Islet precursor cell (in vitro differentiated cells): ENCODE results near the gene CREB3.
A peak's percentile ranks its signal among the peaks of the same experiment; 100 is the strongest.

Experiments
- DNase-seq: peaks from one replicate; pipeline ENCODE4 v3.0.0-alpha.2; 2018

Gene CREB3

GRCh38 chr9:35702696-35703095 is 29.8 kb upstream of the CREB3 start:
- no peak for DNase-seq

- no peak for DNase-seq
Observed at GRCh38 chr9:35703906-35704672, 28.4 kb upstream of the CREB3 start.

- no peak for DNase-seq
Observed at GRCh38 chr9:35705372-35705771, 27.1 kb upstream of the CREB3 start.

- no peak for DNase-seq
Observed at GRCh38 chr9:35705836-35706430, 26.5 kb upstream of the CREB3 start.

DNA sequence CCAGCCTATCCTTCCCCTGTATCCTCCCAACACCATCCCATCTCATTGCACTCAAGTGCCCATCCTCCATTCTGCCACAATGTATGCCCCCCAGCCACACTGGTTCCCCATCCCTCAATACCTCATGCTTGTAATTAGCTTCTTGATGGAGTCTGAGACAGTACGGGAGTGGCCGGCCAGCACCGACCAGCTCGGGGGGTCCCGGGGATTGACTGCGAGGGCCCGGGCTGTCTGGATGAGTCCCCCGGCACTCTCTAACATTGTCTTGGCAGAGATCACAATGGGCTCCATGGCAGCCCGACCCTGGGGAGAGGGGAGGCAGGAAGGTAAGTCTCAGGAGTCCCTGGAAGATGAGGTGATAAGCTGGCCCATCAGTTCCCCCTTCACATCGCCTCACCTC is 25.5 kb upstream of the CREB3 start:
- no peak for DNase-seq

DNA sequence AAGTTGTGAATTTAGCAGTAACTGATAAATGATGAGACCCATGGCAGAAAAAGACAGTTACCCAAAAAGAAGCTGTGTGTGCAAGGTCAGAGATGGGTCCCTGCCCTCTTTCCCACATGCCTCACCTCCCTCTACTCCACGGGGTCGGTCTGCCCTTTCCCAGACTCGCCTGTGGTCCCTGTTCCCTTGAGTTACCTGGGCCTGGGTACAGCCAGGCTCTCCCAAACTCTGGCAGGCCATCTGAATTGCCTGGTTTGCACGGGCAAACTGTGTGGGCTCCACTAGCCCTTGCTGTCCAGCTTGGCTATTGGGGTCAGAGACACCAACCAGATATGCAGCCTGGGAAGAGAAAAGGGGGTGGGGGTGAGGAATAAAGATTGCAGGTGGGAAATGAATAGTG is 24.3 kb upstream of the CREB3 start:
- DNase-seq: no peak

DNA sequence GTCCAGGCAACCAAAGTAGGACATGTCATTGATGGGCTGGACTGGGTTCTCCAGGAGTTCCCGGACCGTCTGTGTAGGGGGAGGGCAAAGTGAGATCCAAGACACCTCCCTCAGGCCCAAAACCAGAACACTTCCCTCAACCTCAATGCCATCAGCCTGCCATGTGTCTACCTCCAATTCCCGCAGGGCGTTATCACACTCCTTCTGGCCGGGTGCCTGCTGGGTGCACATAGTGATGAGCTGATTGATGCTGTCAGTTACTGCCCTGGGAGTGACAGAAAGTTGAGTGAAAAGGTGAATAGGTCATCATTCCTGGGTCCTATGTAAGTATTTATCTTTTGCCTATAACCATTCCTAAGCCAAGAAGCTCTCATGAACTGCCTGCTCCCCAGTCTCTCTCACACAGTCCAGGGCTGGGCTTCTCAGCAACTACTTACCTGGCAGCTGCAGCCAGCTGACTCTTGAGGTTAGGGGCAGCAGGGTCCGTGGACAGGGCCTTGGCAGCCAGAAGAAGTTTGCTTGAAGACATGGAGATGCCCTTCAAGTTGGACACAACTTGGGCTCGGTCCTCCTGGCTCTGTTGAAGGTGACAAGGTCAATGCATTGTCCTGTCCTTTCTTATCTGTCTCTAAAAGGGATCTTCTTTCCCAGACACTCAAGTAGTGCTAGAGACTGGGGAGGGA is 21.5 kb upstream of the CREB3 start:
- DNase-seq: no peak

- DNase-seq: no peak
Observed at GRCh38 chr9:35711501-35712428, 20.7 kb upstream of the CREB3 start.

DNA sequence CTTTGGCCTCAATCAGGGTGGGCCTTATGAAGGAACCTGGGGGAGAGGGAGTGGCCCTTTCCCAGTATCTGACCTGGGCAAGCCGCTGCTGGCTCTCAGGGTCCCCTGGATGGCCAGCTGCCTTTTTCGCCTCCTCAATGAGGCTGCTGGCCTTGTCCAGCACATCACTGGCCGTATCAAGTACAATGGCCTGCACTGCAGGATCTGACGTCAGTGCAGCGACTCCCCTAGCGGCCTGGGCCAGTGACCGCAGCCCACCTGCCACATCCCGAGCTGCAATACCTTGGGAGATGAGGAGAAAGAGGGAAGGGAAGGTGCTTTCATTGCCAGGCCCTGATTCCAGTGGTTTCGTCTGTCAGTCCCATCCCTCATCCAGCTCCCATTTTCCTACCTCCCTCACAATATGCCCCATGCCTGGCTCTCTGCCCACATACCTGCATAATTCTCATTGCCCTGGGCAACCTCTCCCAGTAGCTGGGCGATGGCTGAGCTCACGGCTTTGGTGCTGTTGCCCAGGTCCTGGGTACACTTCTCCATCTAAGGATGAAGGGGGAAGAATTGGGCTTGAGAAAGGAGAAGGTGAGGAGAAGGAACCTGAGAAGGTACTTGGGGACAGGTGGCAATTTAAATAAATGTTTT is 19.6 kb upstream of the CREB3 start:
- peak; percentile 65 for DNase-seq

GRCh38 chr9:35713578-35713977 is 18.9 kb upstream of the CREB3 start:
- no peak for DNase-seq

GRCh38 chr9:35714123-35714522 is 18.3 kb upstream of the CREB3 start:
- DNase-seq: no peak

GRCh38 chr9:35714579-35715252 is 17.8 kb upstream of the CREB3 start:
- DNase-seq: no peak

- DNase-seq: no peak
Observed at GRCh38 chr9:35716230-35716629, 16.2 kb upstream of the CREB3 start.

GRCh38 chr9:35717132-35717870 is 15.2 kb upstream of the CREB3 start:
- no peak for DNase-seq

DNA sequence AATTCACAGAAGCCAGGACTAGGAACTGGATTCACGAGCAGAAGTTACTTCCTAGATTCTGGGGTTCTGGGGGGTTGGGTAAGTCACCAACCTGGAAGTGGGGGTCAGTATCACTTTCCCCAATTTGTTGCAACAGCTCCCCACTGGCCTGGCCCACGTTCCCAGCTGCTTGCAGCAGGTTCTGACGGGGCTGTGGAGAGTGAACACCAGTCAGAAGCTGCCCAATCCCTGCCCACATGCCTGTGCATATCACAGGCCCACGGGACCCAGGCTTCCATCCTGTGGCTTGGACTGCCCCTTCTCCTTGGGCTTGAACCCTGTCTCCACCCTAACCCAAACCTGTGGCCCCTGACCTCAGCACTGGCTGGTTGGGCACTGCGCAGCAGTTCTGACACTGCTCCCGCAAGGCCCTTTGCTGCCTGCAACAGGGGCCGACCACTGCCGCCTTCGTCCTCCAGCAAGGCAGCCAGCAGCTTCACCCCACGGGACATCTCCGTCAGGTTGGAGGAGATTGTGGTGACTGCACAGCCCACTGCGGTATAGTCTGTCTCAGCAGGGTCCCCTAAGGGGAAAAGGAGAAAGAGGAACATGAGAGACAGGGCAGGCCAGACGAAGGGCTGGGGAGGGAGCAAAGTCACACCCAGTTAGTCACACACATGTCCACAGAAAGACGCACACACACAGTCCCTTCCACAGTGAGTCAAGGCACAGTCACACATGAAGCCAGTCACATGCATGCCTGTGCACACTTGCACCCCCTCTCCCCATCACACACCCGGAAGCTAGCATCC is 13.6 kb upstream of the CREB3 start:
- DNase-seq: no peak

DNA sequence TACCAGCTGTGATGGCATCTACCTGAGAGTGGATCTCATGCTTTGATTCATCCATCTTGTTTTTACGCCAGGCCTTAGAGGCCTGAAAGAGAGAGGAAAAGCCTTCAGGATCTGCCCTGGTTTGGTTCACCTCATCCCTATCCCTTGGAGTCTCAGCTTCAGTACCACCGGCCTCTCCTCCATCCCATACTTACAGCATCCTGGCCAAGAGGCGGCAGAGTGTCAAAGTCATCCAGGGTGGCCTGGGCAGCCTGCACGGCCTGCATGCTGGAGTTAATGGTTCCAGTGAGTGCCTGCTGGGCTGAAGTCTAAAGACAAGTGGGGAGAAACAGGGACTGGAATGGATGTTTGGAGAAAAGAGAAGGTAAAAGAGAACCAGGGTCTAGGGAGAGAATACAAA is 12.9 kb upstream of the CREB3 start:
- no peak for DNase-seq

DNA sequence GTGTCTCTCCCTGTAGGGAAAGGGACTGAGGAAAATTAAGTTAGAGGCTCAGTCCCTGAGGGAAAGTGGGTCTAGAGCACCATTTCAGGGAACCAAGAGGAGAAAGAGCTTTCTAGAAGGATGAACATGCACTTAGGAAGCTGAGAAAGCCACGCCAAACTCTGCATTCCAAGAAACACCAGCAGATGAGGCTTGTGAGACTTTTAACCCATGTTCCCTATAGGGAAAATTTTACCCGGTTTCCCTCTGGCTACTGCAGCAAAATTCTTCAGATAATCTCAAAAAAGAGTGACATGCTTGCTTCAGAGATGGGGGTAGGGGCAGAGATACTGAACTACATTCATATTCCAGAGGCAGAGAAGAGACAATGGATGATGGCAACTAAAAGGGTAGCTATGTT is 9.0 kb upstream of the CREB3 start:
- DNase-seq: no peak

DNA sequence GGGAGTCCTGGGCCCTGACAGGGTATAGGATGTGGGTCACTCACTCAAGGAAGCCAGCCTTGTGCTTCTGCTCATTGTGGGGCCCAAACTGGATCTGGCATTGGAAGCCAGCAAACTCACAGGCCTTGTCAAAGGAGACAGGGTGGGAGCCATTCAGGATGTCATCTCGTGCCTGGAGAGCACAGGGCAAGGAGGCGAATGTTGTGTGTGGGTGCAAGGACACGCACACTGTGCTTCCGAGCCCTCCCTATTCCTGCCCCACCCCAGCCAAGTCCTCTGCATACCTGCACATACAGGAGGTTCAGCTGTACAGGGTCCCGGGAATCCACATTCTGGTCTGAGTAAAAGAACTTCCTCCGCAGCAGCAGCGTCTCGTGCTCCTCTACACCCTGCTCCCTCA is 8.6 kb upstream of the CREB3 start:
- no peak for DNase-seq

GRCh38 chr9:35725362-35725761 is 7.1 kb upstream of the CREB3 start:
- DNase-seq: no peak

GRCh38 chr9:35726931-35727330 is 5.5 kb upstream of the CREB3 start:
- DNase-seq: no peak

DNA sequence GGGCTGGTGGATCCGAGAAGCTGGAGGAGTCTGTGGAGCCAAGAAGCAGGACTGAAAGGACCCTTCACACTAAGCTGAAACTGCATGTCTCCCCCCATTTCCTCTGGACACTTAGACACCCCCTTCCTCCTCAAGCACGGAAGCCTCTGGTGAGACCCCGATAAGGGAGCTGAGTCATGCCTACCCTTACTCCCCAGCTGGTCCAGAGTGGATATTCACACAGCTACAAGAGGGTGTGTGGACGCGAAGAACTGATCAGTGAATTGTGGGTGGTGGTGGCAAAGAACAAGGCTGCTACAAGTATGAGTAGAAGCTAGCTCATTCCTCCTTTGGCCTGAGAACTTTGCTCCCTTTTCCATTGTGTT is 4.8 kb upstream of the CREB3 start:
- DNase-seq: no peak
